ENCODE measurements around the gene PIEZO1. TPM values are rescaled to one million over a fixed set of nuclear protein-coding genes. Genes with fewer than 3 reads are reported as not detected.

The PIEZO1 gene
- total and polyA plus RNA-seq, 9 of the 15 experiments (the other 6 are each of a cell fraction or from before 2014, with no cell fraction given), result 3.6 to 432 (median 131) TPM

DNA sequence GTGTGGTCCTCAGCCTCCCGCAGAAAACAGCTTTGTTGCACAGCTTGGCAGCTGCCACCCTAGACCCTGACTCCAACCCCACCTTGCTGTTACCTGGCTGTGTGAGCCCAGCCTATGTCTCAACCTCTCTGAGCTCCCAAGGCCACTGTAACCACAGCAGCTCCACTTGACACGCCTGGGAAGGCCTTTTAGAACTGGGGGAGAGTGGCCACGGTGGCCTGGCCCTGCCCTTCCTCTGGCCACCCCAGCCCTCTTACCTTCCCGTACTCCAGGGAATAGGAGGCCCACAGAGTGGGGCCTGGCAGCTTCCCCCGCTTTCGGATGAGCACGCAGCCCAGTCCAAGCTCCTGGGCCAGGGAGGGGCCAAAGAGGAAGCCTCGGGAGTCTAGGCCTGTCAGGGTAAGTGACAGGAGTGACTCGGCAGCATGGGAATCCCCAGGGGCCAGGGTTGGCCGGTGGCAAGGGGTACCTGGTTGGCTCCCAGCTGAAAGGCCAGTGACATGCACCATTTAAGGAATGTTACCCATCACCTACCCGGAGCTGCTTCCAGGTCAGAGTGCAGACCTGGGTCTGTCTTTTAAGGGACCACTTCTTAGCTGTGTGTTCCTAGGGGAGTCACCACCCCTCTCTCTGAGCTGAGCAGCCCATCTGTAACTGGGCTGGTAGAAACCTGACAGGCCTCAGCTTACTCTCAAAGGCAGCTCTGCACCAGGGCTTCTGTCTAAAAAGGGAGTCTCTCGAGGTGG is 25.3 kb upstream of the PIEZO1 start:
- intact Hi-C loops (cut with micrococcal nuclease), result loop anchor here (5.0 to 10.0 kb wide), 3 partner anchors 167 to 697 kb away; partner anchors contain the start of genes CBFA2T3 and SPG7
- Histone ChIP-seq H3K27ac (ENCODE audit: extremely low read depth, low read depth, low read length) (peak overlapping the region; percentile 94), H2AFZ (ENCODE audit: low read depth, low read length) (no peak overlapping the region), H3K4me3 (peak overlapping the region; percentile 64), H3K27me3 (ENCODE audit: control insufficient read depth in 2 of 2, insufficient read depth in 2 of 2, low read length in 2 of 2) (no peaks in the 10 kb centered on the region; a peak in 1 of 5 replicates), H3K9me3 (replicated peaks; ENCODE audit: control insufficient read depth, insufficient read depth, low read depth, low read length) (no peaks in the 10 kb centered on the region), H4K20me1 (replicated peaks; ENCODE audit: control insufficient read depth, insufficient read depth, low read length) (peaks cover 31% of the 10 kb centered on the region; the same call in 1 of the 2 replicates), H3K4me1 (replicated peaks in 1 of 2; ENCODE audit: control insufficient read depth in 2 of 2, insufficient read depth in 2 of 2, low read length in 2 of 2) (peaks cover 14 to 82% of the 10 kb centered on the region in 2 experiments), H3K79me2 (ENCODE audit: control insufficient read depth, insufficient read depth, low read length) (peaks cover 55% of the 10 kb centered on the region), H3K9ac (ENCODE audit: insufficient read depth in 1 of 2, low read depth in 2 of 2, low read length in 2 of 2) (peak overlapping the region; percentile 86 to 99), H3K4me2 (ENCODE audit: insufficient read depth, low read length) (peak overlapping the region; percentile 96), H3K9me1 (ENCODE audit: control insufficient read depth, insufficient read depth, low read length) (no peaks in the 10 kb centered on the region), H3K36me3 (ENCODE audit: control insufficient read depth, insufficient read depth, low read length) (peaks cover 57% of the 10 kb centered on the region; the same call in 2 of the 3 replicates)
- ATAC-seq, result peak; percentile 31
- in situ Hi-C loops (cut with MboI), result loop anchor here (5.0 to 10.0 kb wide), 2 partner anchors 357 to 404 kb away; partner anchors contain the start of gene ZNF778
- CTCF ChIA-PET (ENCODE audit: low intra/inter-chr PET ratio), result no interaction called here
- BruUV-seq (replicated peaks), result no TSS peak
- POLR2A ChIA-PET, result interaction anchor here (0.6 to 6.1 kb wide), 19 partner anchors 8 to 765 kb away, joined by 3 to 50 read pairs (median 5); partner anchors contain the start of genes CPNE7, PIEZO1 and ZC3H18
- 5% methylated on average over 12 of the region's 12 CpGs for WGBS (ENCODE audit: insufficient coverage, low coverage, missing lambda C conversion rate)
- peak in 2 of 4 experiments; percentile 57 to 75 for DNase-seq (ENCODE audit: extremely low read depth in 1 of 4, low spot score in 3 of 4)
- peak; percentile 65 for FAIRE-seq
- TF ChIP-seq ZKSCAN3 (CRISPR knock-in tag; IDR thresholded peaks at IDR 0.05), result no peak
- TF ChIP-seq GABPB1 (CRISPR knock-in tag; IDR thresholded peaks at IDR 0.05), result peak; percentile 39; the same call in 1 of the 2 replicates
- no peak for TF ChIP-seq RBM39 (optimal IDR thresholded peaks at IDR 0.05; ENCODE audit: low read depth, low read length)
- TF ChIP-seq RFX7 (CRISPR knock-in tag; IDR thresholded peaks at IDR 0.05), result no peak
- no peak for TF ChIP-seq ZFPM2 (CRISPR knock-in tag; IDR thresholded peaks at IDR 0.05)
- TF ChIP-seq CTBP1 (IDR thresholded peaks at IDR 0.05; ENCODE audit: borderline replicate concordance), result no peak
- peak; percentile 38; the same call in 1 of the 2 replicates for TF ChIP-seq POLR2A (conservative IDR thresholded peaks at IDR 0.05)
- TF ChIP-seq ZNF133 (CRISPR knock-in tag; IDR thresholded peaks at IDR 0.05), result no peak
- TF ChIP-seq, protein P1, sequence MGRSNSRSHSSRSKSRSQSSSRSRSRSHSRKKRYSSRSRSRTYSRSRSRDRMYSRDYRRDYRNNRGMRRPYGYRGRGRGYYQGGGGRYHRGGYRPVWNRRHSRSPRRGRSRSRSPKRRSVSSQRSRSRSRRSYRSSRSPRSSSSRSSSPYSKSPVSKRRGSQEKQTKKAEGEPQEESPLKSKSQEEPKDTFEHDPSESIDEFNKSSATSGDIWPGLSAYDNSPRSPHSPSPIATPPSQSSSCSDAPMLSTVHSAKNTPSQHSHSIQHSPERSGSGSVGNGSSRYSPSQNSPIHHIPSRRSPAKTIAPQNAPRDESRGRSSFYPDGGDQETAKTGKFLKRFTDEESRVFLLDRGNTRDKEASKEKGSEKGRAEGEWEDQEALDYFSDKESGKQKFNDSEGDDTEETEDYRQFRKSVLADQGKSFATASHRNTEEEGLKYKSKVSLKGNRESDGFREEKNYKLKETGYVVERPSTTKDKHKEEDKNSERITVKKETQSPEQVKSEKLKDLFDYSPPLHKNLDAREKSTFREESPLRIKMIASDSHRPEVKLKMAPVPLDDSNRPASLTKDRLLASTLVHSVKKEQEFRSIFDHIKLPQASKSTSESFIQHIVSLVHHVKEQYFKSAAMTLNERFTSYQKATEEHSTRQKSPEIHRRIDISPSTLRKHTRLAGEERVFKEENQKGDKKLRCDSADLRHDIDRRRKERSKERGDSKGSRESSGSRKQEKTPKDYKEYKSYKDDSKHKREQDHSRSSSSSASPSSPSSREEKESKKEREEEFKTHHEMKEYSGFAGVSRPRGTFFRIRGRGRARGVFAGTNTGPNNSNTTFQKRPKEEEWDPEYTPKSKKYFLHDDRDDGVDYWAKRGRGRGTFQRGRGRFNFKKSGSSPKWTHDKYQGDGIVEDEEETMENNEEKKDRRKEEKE (IDR thresholded peaks at IDR 0.05; ENCODE audit: borderline replicate concordance in 1 of 2, control insufficient read depth in 1 of 2, low read depth in 2 of 2, low read length in 1 of 2), result no peak
- TF ChIP-seq EZH2 (IDR thresholded peaks at IDR 0.05; ENCODE audit: borderline replicate concordance, low read depth, low read length), result no peak
- TF ChIP-seq BDP1 (IDR thresholded peaks at IDR 0.05; ENCODE audit: insufficient read depth, insufficient read length), result no peak
- no peak; the same call in 1 of the 2 replicates for TF ChIP-seq MYC (IDR thresholded peaks at IDR 0.05; ENCODE audit: low read depth, low read length)
- TF ChIP-seq MYC (CRISPR knock-in tag; IDR thresholded peaks at IDR 0.05; ENCODE audit: borderline replicate concordance, low read depth), result no peak
- no peak for TF ChIP-seq SFPQ (IDR thresholded peaks at IDR 0.05; ENCODE audit: low read depth, low read length)
- TF ChIP-seq, protein P2, sequence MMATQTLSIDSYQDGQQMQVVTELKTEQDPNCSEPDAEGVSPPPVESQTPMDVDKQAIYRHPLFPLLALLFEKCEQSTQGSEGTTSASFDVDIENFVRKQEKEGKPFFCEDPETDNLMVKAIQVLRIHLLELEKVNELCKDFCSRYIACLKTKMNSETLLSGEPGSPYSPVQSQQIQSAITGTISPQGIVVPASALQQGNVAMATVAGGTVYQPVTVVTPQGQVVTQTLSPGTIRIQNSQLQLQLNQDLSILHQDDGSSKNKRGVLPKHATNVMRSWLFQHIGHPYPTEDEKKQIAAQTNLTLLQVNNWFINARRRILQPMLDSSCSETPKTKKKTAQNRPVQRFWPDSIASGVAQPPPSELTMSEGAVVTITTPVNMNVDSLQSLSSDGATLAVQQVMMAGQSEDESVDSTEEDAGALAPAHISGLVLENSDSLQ (IDR thresholded peaks at IDR 0.05), result peak; percentile 83
